Small intestine (tissue), 16 donors: ENCODE data around the gene CHSY1. TPM values are rescaled to one million over a fixed set of nuclear protein-coding genes. Genes with fewer than 3 reads are reported as not detected.
A peak's percentile ranks its signal among the peaks of the same experiment; 100 is the strongest.

Experiments used
- DNase-seq, 2 donors: peaks; one replicate each; pipeline versions ENCODE4 v3.0.0 to v3.0.0-alpha.2; 2013
- FAIRE-seq: peaks from 2 replicates; lab custom pipeline; 2012; peaks lifted over from hg19 to GRCh38; lab: Jason Lieb, UNC
- H3K27ac ChIP-seq, 3 donors: one replicate each; pipeline ENCODE4 v1.5.1; 2013; ENCODE audit warnings: low read length in 2 of 3, mild to moderate bottlenecking in 2 of 3, control low read depth in 1 of 3, inconsistent platforms in 1 of 3, low read depth in 1 of 3, moderate library complexity in 1 of 3
- H3K27me3 ChIP-seq, 3 donors: one replicate each; pipeline ENCODE4 v1.6.1; 2013; ENCODE audit warnings: low read length in 3 of 3, inconsistent platforms in 1 of 3; ENCODE audit not compliant: control insufficient read depth in 3 of 3, insufficient read depth in 3 of 3
- H3K36me3 ChIP-seq, 3 donors: one replicate each; pipeline ENCODE4 v1.6.1; 2013; ENCODE audit warnings: low read length in 3 of 3, inconsistent platforms in 1 of 3, low read depth in 1 of 3, mild to moderate bottlenecking in 1 of 3, moderate library complexity in 1 of 3; ENCODE audit not compliant: control insufficient read depth in 3 of 3, insufficient read depth in 2 of 3
- H3K4me1 ChIP-seq, 3 donors: one replicate each; pipeline ENCODE4 v1.6.1; 2013; ENCODE audit warnings: low read length in 2 of 3, inconsistent platforms in 1 of 3, low read depth in 1 of 3, mild to moderate bottlenecking in 1 of 3, moderate library complexity in 1 of 3; ENCODE audit not compliant: control insufficient read depth in 3 of 3, insufficient read depth in 2 of 3
- H3K4me3 ChIP-seq, 3 donors: one replicate each; pipeline ENCODE4 v1.5.1; 2013; ENCODE audit warnings: low read length in 3 of 3, control low read depth in 1 of 3, inconsistent platforms in 1 of 3, low read depth in 1 of 3, mild to moderate bottlenecking in 1 of 3, moderate library complexity in 1 of 3
- H3K9me3 ChIP-seq, 2 donors: one replicate each; pipeline ENCODE4 v1.6.1; 2013; ENCODE audit warnings: low read depth in 1 of 2, low read length in 1 of 2; ENCODE audit not compliant: control insufficient read depth in 2 of 2, insufficient read depth in 1 of 2
- WGBS, 3 donors: extraction: QIAGEN DNeasy Blood & Tissue Kit; methylation state at CpG; one replicate each; pipeline ENCODE4 v1.1.7; 2013; 5-methylcytosine and 5-hydroxymethylcytosine counted together
- long read RNA-seq, 10 donors: transcript quantifications; one replicate each; lab custom pipeline, GENCODE V29; 2026
- polyA plus RNA-seq, 4 donors: library from polyadenylated mRNA; stranded (reverse) in 3 of 4; unstranded in 1 of 4; fragments of 200-250 nt in 3 of 4; fragments of 120-200 nt in 1 of 4; gene quantifications; one replicate each; pipeline versions ENCODE4 v1.2.1 to v1.2.3, GENCODE V29; 2013
- donor health status: healthy with polysubstance abuse.
- donor health status: control.
- donor health status: control.
- donor health status: Bipolar disorder and iron deficiency.
- donor health status: healthy.

CHSY1 gene, protein sequence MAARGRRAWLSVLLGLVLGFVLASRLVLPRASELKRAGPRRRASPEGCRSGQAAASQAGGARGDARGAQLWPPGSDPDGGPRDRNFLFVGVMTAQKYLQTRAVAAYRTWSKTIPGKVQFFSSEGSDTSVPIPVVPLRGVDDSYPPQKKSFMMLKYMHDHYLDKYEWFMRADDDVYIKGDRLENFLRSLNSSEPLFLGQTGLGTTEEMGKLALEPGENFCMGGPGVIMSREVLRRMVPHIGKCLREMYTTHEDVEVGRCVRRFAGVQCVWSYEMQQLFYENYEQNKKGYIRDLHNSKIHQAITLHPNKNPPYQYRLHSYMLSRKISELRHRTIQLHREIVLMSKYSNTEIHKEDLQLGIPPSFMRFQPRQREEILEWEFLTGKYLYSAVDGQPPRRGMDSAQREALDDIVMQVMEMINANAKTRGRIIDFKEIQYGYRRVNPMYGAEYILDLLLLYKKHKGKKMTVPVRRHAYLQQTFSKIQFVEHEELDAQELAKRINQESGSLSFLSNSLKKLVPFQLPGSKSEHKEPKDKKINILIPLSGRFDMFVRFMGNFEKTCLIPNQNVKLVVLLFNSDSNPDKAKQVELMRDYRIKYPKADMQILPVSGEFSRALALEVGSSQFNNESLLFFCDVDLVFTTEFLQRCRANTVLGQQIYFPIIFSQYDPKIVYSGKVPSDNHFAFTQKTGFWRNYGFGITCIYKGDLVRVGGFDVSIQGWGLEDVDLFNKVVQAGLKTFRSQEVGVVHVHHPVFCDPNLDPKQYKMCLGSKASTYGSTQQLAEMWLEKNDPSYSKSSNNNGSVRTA
- polyA plus RNA-seq: 10 to 100 TPM in 1 of 4 donors, 1 to 10 TPM in 3; 1.6 to 13.1 (median 6.0) TPM
- long read RNA-seq, donor 1: 0 reads
- long read RNA-seq, donor 2, full-length matches to known transcripts: 1 of 1 reads
- long read RNA-seq, donor 2, partial matches to known transcripts: 0 of 1 reads
- long read RNA-seq, donor 2, other reads (novel, unspliced or antisense): 0 of 1 reads
- long read RNA-seq, donor 3, full-length matches to known transcripts: 2 of 8 reads
- long read RNA-seq, donor 3, partial matches to known transcripts: 6 of 8 reads
- long read RNA-seq, donor 3, other reads (novel, unspliced or antisense): 0 of 8 reads
- long read RNA-seq, donor 4: 0 reads
- long read RNA-seq, donor 5: 0 reads
- long read RNA-seq, donor 6, full-length matches to known transcripts: 3 of 10 reads
- long read RNA-seq, donor 6, partial matches to known transcripts: 7 of 10 reads
- long read RNA-seq, donor 6, other reads (novel, unspliced or antisense): 0 of 10 reads
- long read RNA-seq, donor 7, full-length matches to known transcripts: 12 of 20 reads
- long read RNA-seq, donor 7, partial matches to known transcripts: 8 of 20 reads
- long read RNA-seq, donor 7, other reads (novel, unspliced or antisense): 0 of 20 reads
- long read RNA-seq, donor 8: 0 reads
- long read RNA-seq, donor 9: 0 reads
- long read RNA-seq, donor 10, full-length matches to known transcripts: 10 of 19 reads
- long read RNA-seq, donor 10, partial matches to known transcripts: 9 of 19 reads
- long read RNA-seq, donor 10, other reads (novel, unspliced or antisense): 0 of 19 reads

DNA sequence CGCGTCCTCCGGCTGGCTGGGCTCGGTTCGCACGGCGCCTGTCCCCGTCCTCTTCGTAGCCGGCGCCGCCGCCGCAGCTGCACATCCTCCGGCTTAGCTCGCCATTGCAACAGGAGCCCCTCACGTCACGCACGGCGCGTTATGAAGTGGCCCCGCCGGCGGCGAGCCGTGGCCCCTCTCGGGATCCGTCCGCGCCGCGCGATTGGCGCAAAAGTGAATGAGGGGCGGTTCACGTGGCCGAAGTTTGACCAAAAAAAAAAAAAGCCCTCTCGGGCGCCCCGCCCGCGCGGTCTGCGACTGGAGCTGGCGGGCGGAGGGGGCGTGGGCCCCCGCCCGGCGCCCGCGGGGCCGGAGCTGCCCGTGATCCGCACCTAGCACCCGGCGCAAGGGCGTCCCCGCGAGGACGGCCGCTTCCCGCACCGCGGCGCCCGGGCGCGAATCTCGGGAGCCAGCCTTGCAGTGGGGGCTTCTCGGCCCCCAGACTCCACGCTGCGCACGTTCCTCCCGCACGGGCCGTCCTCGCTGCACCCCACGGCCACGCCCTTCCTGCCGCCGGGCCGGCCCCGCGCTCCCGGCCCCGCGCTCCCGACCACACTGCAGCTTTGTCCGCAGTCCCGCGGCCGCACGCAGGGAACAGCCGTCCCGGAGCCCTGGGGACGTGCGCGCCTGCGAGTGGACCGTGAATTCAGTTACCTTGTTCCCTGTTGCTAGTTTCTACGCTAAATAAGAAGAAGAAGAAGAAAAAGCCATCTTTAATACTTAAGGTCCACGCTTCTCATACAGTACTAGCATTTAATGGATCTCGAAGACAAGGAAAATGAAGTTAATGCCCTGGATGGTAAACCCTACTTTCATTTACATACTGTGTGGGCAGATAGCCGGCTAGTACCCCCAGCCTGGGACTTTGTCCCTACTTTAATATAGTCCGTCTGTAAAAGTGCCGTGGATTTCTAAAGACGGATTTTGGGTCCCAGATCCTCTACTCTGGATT lies at the start of gene CHSY1:
CHSY1 (minus strand) TSS at position 219 of the 991 bp plus-strand sequence. CDS start 592 bp downstream, outside the sequence.
- FAIRE-seq (no peak), DNase-seq (peak; percentile 88 to 97)
- Histone ChIP-seq H3K4me1 (peaks cover 0 to 22% (median 20%) of the 10 kb centered on the region in 3 donors), H3K27me3 (no peaks in the 10 kb centered on the region), H3K27ac (peak within 1 kb of the TSS; percentile 64 to 96 (median 86)), H3K4me3 (peak within 1 kb of the TSS; percentile 66 to 94 (median 85)), H3K36me3 (peaks cover 0 to 4% (median 3%) of the 10 kb centered on the region in 3 donors), H3K9me3 (no peaks in the 10 kb centered on the region)
- WGBS, 3 donors: 1% methylated on average over 68 to 108 of the region's 108 CpGs

DNA sequence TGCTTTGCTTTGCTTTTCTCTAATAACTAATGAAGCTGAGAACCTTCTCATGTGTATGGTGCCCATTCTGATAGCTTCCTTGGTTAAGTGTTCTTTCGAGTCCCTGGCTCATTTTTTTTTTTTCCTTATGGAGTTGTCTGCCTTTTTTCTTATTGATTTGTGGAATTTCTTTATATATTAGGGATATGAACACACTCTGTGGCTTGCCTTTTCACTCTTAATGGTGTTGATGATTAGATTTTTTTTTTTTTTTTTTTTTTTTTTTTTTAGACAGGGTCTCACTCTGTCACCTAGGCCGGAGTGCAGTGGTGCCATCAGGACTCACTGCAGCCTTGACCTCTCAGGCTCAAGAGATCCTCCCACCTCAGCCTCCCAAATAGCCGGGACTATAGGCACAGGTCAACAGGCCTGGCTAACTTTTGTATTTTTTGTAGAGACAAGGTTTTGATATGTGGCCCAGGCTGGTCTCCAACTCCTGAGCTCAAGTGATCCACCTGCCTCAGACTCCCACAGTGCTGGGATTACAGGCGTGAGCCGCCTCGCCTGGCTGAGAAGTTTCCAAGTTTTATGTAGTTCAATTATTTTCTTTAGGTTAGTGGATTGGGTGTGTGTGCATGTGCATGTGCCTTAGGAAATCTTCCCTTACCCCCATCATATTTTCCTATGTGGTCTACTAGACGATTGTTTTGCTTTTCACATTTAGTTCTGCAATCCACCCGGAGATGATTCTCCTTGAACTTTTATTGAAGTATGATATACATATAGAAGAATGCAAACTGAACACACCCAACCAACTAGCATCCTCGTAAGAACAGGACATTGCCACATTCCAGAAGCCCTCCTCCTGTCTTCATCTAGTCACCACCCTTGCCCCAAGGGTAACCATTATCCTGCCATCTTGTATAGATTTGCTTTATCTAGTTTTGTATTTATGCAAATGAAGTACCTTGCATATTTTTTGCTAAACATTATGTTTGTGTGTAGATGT lies 44.9 kb upstream of the CHSY1 start:
- H3K4me3 ChIP-seq: no peak overlapping the region
- H3K27ac ChIP-seq: peak overlapping the region in 1 of 3 donors; percentile 88
- 84 to 89% (median 87%) methylated on average over 9 of the region's 9 CpGs for WGBS, 3 donors
- no peaks in the 10 kb centered on the region for H3K9me3 ChIP-seq
- no peaks in the 10 kb centered on the region for H3K36me3 ChIP-seq
- DNase-seq (no peak), FAIRE-seq (no peak)
- peaks cover 0 to 9% (median 6%) of the 10 kb centered on the region in 3 donors for H3K4me1 ChIP-seq
- no peaks in the 10 kb centered on the region for H3K27me3 ChIP-seq

DNA sequence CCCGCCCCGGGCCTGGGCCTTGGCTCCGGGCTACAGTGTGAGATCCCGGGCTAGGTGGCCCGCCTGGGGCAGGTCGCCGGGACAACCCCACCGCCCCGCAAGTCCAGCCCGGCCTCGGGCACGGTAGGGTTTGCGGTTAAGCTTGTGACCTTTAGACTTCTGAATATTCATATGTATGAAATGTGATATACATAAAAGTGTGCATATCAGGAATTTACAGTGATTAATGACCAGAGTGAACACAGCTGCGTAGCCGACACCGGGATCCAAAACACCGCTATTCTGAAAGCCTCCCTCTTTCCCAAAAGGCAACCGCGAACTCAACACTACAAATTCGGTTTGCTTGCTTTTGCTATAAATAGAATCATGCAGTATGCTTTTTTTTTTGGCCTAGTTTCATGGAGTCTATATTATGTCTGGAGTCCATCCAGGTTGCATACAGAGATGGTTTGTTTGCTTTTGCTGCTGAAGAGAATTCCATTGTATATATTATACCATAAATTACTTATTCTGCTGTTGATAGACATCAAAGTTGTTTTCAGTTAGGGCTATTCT lies 43.8 kb upstream of the CHSY1 start:
- peak in 1 of 2 donors; percentile 70 for DNase-seq
- WGBS, 3 donors: 0 to 2% (median 1%) methylated on average over 20 of the region's 20 CpGs
- Histone ChIP-seq H3K27me3 (no peaks in the 10 kb centered on the region), H3K36me3 (peaks cover 0 to 3% (median 0%) of the 10 kb centered on the region in 3 donors), H3K9me3 (no peaks in the 10 kb centered on the region), H3K27ac (peak overlapping the region; percentile 88 to 99 (median 93)), H3K4me1 (peaks cover 0 to 9% (median 6%) of the 10 kb centered on the region in 3 donors), H3K4me3 (peak overlapping the region; percentile 71 to 87 (median 85))
- FAIRE-seq: no peak

DNA sequence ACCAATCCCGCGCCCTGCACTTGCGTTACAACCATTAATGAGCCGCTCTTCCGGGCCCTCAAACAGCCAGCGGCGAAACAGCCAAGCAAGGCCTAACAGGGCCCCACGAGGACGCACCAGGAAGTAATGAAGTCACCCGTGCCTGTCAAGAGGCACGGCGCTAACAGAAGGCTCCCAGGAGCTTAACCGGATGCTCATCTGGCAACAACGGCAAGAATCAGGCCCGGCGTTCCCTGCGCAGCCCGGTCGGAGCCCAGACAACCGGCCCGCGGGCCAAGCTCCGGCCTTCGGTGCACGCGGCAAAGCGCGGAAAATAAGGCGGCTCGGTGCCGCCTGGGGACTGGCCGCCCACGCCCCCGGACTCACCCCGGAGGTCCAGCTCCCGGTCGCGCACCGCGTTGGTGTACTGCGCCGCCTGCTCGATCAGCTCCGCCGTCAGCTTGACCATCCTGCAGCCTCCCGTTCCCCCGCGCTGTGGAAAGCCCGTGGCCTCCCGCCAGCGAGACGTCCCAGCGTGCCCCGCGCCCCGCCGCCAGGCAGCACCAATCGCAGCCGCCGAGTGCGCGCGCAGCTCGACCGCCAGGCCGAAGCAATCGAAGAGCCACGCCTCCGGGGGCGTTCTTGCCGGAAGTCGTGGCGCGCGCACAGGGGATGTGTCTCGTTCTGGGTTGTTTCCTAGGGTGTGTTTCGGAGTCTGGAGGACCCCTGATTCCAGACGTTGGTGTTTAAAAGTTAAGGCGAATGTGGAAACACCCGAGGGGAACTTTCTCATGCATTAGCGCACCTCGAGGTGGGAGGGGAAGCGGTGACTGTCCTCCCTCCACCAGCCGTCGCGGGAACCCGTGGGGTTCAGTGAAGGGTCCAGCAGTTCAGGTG lies 43.1 kb upstream of the CHSY1 start, which contains the start of gene SNRPA1:
SNRPA1 (minus strand) TSS at position 518 of the 876 bp plus-strand sequence; CDS start at position 448, 70 bp downstream.
- peaks cover 0 to 6% (median 0%) of the 10 kb centered on the region in 3 donors for H3K36me3 ChIP-seq
- 0% methylated on average over 78 to 87 of the region's 87 CpGs for WGBS, 3 donors
- no peak for FAIRE-seq
- peak within 1 kb of the TSS; percentile 88 to 99 (median 93) for H3K27ac ChIP-seq
- no peaks in the 10 kb centered on the region for H3K9me3 ChIP-seq
- peaks cover 0 to 9% (median 6%) of the 10 kb centered on the region in 3 donors for H3K4me1 ChIP-seq
- peak within 1 kb of the TSS; percentile 71 to 87 (median 85) for H3K4me3 ChIP-seq
- DNase-seq: peak; percentile 96 to 99
- no peaks in the 10 kb centered on the region for H3K27me3 ChIP-seq

DNA sequence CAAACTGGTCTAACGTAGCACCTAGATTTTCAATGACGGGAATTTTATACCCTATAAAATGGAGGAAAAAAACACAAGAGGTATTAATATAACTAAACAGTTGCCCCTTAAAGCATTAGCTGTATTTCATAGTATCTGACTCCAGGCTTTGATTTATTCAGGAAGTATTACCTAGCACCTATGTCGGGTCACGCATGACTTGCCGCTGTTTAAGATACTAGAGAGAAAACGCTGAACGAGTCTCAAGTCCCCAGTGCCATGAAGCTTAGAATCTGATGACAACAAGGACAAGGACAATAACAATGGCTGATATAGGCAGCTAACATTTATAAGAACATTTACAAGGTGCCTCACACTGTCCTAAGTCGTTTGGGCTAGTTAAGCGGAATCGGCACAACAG lies 41.3 kb upstream of the CHSY1 start:
- FAIRE-seq (no peak), DNase-seq (peak in 1 of 2 donors; percentile 24)
- WGBS, 3 donors: 55 to 67% (median 61%) methylated on average over 10 of the region's 10 CpGs
- Histone ChIP-seq H3K27me3 (no peaks in the 10 kb centered on the region), H3K36me3 (peaks cover 0 to 16% (median 4%) of the 10 kb centered on the region in 3 donors), H3K4me1 (peaks cover 4 to 9% (median 6%) of the 10 kb centered on the region in 3 donors), H3K27ac (no peak overlapping the region), H3K9me3 (no peaks in the 10 kb centered on the region), H3K4me3 (peak overlapping the region in 2 of 3 donors; percentile 71 to 85)
